22Rv1 (cell line): ENCODE results near the gene CCDC183.

ENCODE experiments used
- CTCF ChIP-seq: fragments of 450-650 bp; IDR thresholded peaks from 2 replicates; pipeline ENCODE4 v1.5.1; 2017; ENCODE audit warnings: mild to moderate bottlenecking
- ZFX ChIP-seq: fragments of 450-650 bp; IDR thresholded peaks from 2 replicates; pipeline ENCODE4 v1.6.1; 2017; ENCODE audit warnings: antibody characterized with exemption, borderline replicate concordance

- TF ChIP-seq ZFX (no peak), CTCF (no peak)
Measured at GRCh38 chr9:136794281-136794999, 1.7 kb upstream of the CCDC183 start.
